GM19372 (cell line): Measurements from ENCODE around the gene KIF12.
"Not testable (repeated sequence)": the region's sequence is repeated elsewhere in the genome, so short reads cannot be mapped to it uniquely, and the experiment has no call there.

Experiments used
- ATAC-seq: cut with Tn5 transposase; IDR thresholded peaks from one replicate; pipeline ENCODE4 v1.9.1; 2021; ENCODE audit warnings: mild to moderate bottlenecking, low read depth, moderate library complexity; ENCODE audit not compliant: unreplicated experiment

Gene KIF12

GRCh38 chr9:114098936-114099668 lies at the start of gene KIF12:
Gene KIF12 (minus strand): TSS chr9:114099292. CDS start chr9:114099276, 16 bp downstream.
- ATAC-seq = no peak

GRCh38 chr9:114146735-114147134 lies 47.6 kb upstream of the KIF12 start:
- no peak for ATAC-seq

DNA sequence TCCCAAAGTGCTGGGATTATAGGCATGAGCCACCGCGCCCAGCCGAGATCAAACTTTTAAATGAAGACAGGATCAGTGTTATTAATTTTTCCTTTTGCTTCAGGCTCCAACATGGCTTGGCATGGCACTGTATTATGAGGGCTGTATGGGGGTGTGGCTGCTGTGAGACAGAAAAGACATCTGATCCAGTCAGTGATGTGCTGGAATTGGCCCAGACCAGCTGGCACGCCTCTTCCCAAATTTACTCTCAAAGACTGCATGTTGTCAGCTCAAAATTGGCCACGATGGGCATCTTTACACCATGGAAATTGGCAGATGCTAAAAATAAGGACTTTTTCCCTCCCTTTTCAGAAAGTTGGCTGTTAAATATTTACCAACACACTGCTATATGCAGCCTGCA lies 44.1 kb upstream of the KIF12 start:
- no peak for ATAC-seq

DNA sequence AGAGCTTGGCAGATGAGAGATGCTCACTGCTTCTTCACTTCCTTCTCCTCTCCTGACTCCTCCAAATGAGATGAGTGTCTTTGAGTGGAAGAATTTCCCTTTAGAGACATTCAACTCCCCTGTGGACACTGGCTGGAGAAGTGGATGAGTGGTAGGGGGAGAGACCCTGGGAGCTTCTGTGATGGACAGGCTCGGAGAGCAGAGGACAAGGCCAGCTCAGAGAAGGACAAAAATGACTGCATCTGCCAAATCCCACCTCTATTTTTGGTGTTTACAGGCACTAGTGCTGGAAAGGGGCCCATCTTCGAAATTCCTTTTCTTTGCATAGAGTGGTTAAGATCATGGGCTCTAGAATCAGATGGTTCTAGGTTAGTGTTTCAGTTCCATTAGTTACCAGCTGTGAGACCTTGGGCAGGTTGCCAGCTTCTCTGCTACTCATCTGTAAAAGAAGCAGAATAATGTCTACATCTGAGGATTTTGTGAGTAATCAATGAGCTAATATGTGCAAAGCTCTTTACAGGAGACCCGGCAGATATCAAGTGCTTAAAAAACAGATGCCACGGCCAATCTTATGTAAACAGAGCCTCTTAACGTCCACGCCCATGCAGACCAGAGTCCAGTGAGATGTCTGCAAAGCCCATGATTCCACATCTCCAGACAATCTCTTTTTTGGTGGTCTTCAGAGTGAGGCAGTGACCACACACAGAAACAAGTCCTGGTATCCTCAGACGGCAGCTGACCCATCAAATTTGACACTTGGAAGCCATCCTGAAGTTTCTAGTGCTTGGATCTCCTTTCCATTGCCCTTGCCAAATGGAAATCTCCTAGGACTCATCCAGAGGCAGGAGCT lies 42.7 kb upstream of the KIF12 start:
- ATAC-seq = no peak

- ATAC-seq = no peak
These were observed 41.8 kb upstream of the KIF12 start for GRCh38 chr9:114140850-114141249.

GRCh38 chr9:114140401-114140800 lies 41.3 kb upstream of the KIF12 start:
- ATAC-seq = no peak

- no peak for ATAC-seq
These were observed 40.0 kb upstream of the KIF12 start for GRCh38 chr9:114139071-114139470.

DNA sequence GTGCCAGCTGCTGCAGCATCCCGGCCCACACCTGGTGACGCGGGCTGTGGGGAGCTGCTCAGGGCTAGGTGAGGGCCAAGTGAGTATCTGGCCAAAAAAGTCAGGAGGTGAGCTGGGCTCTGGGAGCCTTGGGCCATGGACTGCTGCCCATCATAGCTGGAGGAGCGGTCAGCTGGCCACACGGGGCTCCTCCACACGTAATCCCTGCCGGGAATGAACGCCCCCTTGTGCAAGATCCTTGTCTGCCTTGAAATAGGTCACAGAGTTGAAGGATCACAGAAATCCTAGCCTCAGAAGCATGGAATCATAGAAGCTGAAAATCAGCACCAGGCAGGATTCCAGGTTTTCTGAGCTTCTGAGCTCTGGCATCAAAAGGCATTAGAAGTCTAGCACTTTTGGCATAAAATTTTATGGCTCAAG lies 39.5 kb upstream of the KIF12 start:
- no peak for ATAC-seq

- no peak for ATAC-seq
These were observed 38.7 kb upstream of the KIF12 start for GRCh38 chr9:114137831-114138230.

GRCh38 chr9:114134827-114135396 lies 35.8 kb upstream of the KIF12 start:
- ATAC-seq = no peak

- ATAC-seq = no peak
These were observed 33.4 kb upstream of the KIF12 start for GRCh38 chr9:114132550-114132918.

DNA sequence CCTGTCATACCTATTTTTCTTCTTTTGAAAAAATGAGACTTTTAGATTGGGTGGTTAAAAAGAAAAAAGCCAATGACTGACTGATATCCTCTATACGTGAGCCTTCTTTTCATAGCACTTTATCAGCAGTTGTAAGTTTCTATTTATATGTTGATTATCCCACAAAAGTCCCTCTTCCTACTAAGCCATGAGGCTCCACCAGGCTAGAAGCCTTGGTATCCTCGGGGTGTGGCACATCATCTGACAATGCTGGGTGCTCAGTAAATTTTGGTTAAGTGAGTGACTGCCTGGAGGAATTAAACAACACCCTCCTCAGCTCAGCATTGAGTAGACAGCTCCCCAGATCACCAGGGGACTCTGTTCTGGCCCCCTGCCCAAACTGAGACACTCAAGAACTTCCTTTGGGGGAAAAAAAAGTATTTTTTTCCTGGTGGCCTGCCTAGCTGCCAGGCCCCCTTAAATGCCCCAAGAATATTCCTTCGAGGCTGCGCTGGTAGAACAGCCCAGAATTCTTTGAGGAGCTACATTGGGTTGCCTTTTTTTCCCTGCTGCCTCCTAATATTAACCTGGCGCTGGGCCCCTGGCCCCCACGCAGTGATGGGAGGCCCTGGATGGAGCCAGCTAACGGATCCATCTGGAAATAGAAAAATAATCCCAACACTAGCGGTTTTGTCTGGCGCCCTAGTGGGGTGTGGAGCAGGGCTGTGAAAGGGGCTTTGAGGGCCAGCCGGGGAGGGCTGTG lies 32.9 kb upstream of the KIF12 start:
- ATAC-seq = no peak

DNA sequence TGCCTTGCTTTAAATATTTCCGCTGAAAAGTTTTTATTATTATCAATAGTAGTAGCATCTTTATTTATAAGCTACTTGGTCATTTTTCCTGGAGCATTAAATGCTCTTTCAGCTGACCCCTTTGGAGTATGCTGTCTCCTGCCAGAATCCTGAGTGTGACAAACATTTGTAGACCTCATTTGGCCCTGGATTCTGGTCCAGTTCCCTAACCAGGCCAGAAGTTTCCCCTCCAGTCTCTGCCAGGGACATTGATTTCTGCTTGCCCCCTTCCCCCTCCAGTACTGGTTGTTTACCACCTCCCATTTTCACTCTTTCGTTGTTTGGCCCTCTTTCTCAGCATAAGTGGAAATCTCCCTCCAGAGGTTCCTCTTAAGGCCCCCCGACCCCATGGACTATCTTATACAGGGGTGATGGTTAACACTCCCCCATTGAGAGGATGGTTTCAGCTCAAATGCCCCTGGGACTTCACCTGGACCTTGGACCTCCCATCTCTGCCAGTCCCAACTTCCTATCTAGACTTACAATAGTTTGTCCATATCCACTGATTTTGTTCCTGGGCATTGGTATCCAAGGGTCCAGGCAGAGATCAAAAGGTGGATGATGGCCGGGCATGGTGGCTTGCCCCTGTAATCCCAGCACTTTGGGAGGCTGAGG lies 31.7 kb upstream of the KIF12 start:
- ATAC-seq = no peak

- ATAC-seq = no peak
These were observed 31.0 kb upstream of the KIF12 start for GRCh38 chr9:114130141-114130540.

- not testable (repeated sequence) for ATAC-seq
These were observed 29.7 kb upstream of the KIF12 start for GRCh38 chr9:114128759-114129158.

DNA sequence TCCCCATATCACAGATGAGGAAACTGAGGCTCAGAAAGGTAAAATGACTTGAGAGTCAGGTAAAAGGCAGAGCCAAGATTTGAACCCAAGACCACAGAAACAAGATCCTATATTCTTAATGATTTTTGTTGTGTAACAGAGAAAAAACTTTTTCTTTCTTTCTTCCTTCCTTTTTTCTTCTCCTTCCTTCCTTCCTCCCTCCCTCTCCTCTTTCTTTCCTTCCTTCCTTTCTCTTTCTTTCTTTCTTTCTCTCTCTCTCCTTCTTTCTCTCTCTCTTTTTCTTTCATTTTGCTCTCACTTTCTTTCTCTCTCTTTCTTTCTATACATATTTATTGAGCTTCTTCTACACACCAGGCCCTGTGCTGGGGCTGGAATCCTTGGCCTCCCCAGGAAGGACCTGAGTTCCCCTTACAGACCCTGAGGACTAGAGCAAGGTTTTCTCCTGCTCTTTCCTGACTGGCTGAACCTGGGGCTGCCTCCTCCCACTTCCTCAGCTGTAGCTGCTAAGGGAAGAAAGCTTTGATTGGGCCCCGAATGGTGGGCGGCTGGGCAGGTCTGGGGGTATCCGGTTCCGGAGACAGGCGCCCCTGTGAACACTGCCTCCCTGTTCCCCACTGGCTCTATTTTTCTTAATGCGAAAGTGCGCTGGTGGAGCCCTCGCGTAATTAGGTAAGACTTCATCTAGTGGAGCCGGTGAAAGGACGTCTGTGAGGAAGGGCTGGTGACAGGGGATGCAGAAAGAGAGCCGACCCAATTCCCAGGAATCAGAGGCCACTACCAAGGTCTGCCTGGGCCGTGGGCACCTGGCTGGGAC lies 27.4 kb upstream of the KIF12 start:
- no peak for ATAC-seq

GRCh38 chr9:114125476-114126013 lies 26.5 kb upstream of the KIF12 start:
- no peak for ATAC-seq

DNA sequence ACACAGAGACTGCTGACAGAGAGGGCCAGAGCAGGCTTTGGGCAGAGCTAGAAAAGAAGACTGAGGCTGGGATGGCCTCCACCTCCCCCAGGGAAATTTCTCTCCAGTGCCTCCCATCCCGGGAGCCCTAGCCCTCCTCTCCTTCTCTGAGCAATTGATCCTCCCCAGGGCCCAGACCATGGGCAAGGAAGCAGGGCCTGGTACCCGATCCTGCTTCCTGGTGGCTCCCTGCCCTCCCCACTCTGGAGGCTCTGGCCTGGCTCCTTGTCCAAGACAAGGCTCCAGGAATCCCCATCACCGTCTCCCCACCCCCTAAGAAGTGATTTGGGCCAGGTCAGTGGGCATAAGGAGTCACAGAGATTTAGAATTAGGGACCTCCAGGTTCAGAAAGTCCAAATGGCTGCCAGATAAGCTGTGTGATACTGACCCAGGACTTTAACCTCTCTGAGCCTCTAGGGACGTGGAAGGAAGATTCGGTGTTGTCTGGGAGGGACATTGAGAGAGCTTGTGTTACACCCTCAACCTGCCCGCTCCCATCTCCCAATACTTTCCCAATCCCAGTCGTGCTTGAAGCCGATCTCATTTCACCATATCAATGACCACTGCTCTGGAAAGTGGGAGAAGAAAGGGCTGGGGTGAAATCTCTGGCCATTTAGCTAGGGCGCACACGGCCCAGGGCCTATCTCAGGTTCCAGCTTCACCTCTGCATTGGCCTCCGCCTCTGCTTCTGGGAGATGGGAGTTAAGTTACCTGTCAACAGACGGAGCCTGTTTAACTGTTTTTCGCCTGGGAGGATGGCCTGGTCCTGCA lies 25.8 kb upstream of the KIF12 start:
- no peak for ATAC-seq
